GM12872 (cell line): ENCODE measurements around the gene NAV3.

Experiments
- CTCF ChIP-seq: IDR thresholded peaks from 3 replicates; pipeline ENCODE4 v1.5.1; 2011; ENCODE audit warnings: low read depth, mild to moderate bottlenecking, low read length, moderate library complexity; ENCODE audit not compliant: insufficient read depth

Gene NAV3

GRCh38 chr12:77946541-77947061 lies 115.9 kb downstream of the NAV3 start:
- TF ChIP-seq CTCF = no peak

GRCh38 chr12:77947330-77947729 lies 116.6 kb downstream of the NAV3 start:
- TF ChIP-seq CTCF = no peak

DNA sequence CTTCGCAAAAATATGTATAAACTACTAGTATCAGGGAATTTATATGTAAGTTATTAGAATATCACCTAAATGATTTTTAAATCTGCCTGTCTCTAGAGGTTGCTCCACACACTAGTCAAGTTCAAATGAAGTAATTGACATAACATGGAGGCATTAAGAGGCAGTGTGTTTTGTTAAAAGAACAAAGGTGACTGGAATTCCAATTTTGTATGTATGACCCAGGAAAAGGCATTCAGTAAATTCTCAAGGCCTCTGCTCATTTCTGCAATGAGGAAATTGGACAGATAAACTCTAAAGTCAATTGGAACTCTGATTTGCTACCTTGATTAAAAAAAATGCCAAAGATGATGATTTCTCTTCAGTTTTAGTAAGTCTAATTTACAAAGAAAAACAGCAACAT lies 117.1 kb downstream of the NAV3 start:
- TF ChIP-seq CTCF = no peak

- no peak for TF ChIP-seq CTCF
Observed at GRCh38 chr12:77949943-77950342, 119.2 kb downstream of the NAV3 start.

GRCh38 chr12:77953528-77954205 lies 123.0 kb downstream of the NAV3 start:
- no peak for TF ChIP-seq CTCF

GRCh38 chr12:77954206-77954555 lies 123.5 kb downstream of the NAV3 start:
- no peak for TF ChIP-seq CTCF

GRCh38 chr12:77957062-77957461 lies 126.4 kb downstream of the NAV3 start:
- TF ChIP-seq CTCF = no peak
